GM12874 (cell line): Measurements from ENCODE around the gene SLCO4A1.

Experiments
- TF ChIP-seq, protein P1 (sequence below): IDR thresholded peaks from 2 replicates; pipeline ENCODE4 v1.5.1; 2011; ENCODE audit warnings: low read depth, mild to moderate bottlenecking, control low read depth, low read length, moderate library complexity; ENCODE audit not compliant: insufficient read depth

SLCO4A1 gene

GRCh38 chr20:62643521-62644043, 1.3 kb downstream of the SLCO4A1 start:
- TF ChIP-seq, protein P1, sequence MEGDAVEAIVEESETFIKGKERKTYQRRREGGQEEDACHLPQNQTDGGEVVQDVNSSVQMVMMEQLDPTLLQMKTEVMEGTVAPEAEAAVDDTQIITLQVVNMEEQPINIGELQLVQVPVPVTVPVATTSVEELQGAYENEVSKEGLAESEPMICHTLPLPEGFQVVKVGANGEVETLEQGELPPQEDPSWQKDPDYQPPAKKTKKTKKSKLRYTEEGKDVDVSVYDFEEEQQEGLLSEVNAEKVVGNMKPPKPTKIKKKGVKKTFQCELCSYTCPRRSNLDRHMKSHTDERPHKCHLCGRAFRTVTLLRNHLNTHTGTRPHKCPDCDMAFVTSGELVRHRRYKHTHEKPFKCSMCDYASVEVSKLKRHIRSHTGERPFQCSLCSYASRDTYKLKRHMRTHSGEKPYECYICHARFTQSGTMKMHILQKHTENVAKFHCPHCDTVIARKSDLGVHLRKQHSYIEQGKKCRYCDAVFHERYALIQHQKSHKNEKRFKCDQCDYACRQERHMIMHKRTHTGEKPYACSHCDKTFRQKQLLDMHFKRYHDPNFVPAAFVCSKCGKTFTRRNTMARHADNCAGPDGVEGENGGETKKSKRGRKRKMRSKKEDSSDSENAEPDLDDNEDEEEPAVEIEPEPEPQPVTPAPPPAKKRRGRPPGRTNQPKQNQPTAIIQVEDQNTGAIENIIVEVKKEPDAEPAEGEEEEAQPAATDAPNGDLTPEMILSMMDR = no peak

- TF ChIP-seq, protein P1 = no peak
Observed at GRCh38 chr20:62644044-62644795, 1.9 kb downstream of the SLCO4A1 start.

DNA sequence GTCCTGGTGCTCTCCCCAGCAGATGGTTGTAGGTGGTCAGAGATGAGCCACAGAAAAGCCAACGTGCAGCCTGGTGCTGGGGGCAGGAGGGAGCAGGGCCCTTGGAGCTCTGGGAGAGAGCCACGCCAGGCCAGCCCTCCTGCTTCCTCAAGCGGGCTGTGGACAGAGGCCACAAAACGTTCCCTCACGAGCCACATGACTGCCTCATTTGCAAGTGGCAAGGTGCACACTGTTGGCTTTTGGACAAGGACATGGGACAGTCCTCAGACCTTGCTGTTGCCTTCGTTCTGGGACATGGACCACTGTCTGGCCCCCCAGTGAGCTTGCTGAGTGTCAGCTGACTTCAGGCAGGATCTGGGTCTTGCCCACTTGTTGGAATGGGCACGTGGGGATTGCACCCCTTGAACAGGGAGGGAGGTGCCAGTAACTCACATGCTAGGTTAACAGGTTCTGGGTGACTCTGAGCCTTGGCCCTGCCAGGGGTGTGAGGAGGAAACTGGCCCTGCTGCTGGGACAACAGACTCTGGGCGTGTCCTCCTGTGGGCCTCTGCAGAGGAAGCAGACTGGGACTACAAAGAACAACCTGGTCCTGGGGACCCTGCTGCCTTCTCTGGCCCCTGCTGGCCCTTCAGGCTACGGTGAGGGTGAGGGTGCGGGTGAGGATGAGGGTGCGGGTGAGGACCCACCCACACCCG, 2.6 kb downstream of the SLCO4A1 start:
- TF ChIP-seq, protein P1 = no peak

- TF ChIP-seq, protein P1 = no peak
Observed at GRCh38 chr20:62645613-62646012, 3.3 kb downstream of the SLCO4A1 start.

GRCh38 chr20:62646851-62647520, 4.7 kb downstream of the SLCO4A1 start:
- TF ChIP-seq, protein P1 = no peak

- TF ChIP-seq, protein P1 = no peak
Observed at GRCh38 chr20:62647521-62648317, 5.4 kb downstream of the SLCO4A1 start.
